GM23338 (cell line): ENCODE results near the gene CHN2. TPM values are rescaled to one million over a fixed set of nuclear protein-coding genes. Genes with fewer than 3 reads are reported as not detected.

Source experiments
- ATAC-seq: fragments of 200-7000 bp; cut with Tn5 transposase; 3 replicates; pipeline ENCODE4 v1.9.1; 2020
- DNase-seq: peaks from one replicate; pipeline ENCODE4 v3.0.0-alpha.2; 2015; ENCODE audit warnings: low spot score
- H2AFZ ChIP-seq: fragments of 200-600 bp; sonication (generic); 2 replicates; pipeline ENCODE4 v1.8.0; 2016; ENCODE audit warnings: antibody characterized with exemption, mild to moderate bottlenecking, moderate library complexity
- H3F3A ChIP-seq: fragments of 200-600 bp; sonication (generic); replicated peaks from 2 replicates; pipeline ENCODE4 v1.8.0; 2017; ENCODE audit warnings: antibody characterized with exemption, mixed run types, low read depth
- H3K27ac ChIP-seq: fragments of 200-600 bp; sonication (generic); 2 replicates; pipeline ENCODE4 v1.6.1; 2016; ENCODE audit warnings: low read depth
- H3K27me3 ChIP-seq: fragments of 200-600 bp; sonication (generic); 2 replicates; pipeline ENCODE4 v1.8.0; 2016; ENCODE audit warnings: mild to moderate bottlenecking, mixed run types, moderate library complexity; ENCODE audit not compliant: insufficient read depth
- H3K36me3 ChIP-seq: fragments of 200-600 bp; sonication (generic); 2 replicates; pipeline ENCODE4 v1.8.0; 2016; ENCODE audit warnings: mild to moderate bottlenecking; ENCODE audit not compliant: insufficient read depth
- H3K4me1 ChIP-seq: fragments of 200-600 bp; sonication (generic); 2 replicates; pipeline ENCODE4 v1.8.0; 2016; ENCODE audit warnings: mild to moderate bottlenecking, moderate library complexity; ENCODE audit not compliant: insufficient read depth
- H3K4me2 ChIP-seq: fragments of 200-600 bp; sonication (generic); 2 replicates; pipeline ENCODE4 v1.7.1; 2017; ENCODE audit warnings: mixed run types
- H3K4me3 ChIP-seq: fragments of 200-600 bp; sonication (generic); 2 replicates; pipeline ENCODE4 v1.6.1; 2016; ENCODE audit warnings: mixed run types
- H3K79me2 ChIP-seq: fragments of 200-600 bp; sonication (generic); replicated peaks from 2 replicates; pipeline ENCODE4 v1.8.0; 2017; ENCODE audit warnings: mild to moderate bottlenecking; ENCODE audit not compliant: insufficient read depth
- H3K9me2 ChIP-seq: fragments of 200-600 bp; sonication (generic); 2 replicates; pipeline ENCODE4 v1.8.0; 2017; ENCODE audit not compliant: insufficient read depth
- H4K20me1 ChIP-seq: fragments of 200-600 bp; sonication (generic); replicated peaks from 2 replicates; pipeline ENCODE4 v1.8.0; 2017; ENCODE audit warnings: mild to moderate bottlenecking; ENCODE audit not compliant: insufficient read depth
- H3K27ac Mint-ChIP-seq: 2 replicates; pipeline ENCODE4 v1.8.0; 2020; ENCODE audit warnings: inconsistent platforms, mild to moderate bottlenecking, moderate library complexity, mixed read lengths
- H3K27me3 Mint-ChIP-seq: 3 replicates; pipeline ENCODE4 v1.8.0; 2022; ENCODE audit warnings: low read depth, mild to moderate bottlenecking, moderate library complexity, mixed read lengths, inconsistent platforms; ENCODE audit not compliant: insufficient read depth, poor library complexity
- H3K36me3 Mint-ChIP-seq: 3 replicates; pipeline ENCODE4 v1.8.0; 2021; ENCODE audit warnings: low read depth, mild to moderate bottlenecking, inconsistent platforms, moderate library complexity, mixed read lengths
- H3K4me1 Mint-ChIP-seq: 3 replicates; pipeline ENCODE4 v1.8.0; 2020; ENCODE audit warnings: mild to moderate bottlenecking, inconsistent platforms, mixed read lengths
- H3K4me3 Mint-ChIP-seq: 3 replicates; pipeline ENCODE4 v1.8.0; 2021; ENCODE audit warnings: moderate library complexity, mild to moderate bottlenecking, inconsistent platforms, mixed read lengths
- H3K9me3 Mint-ChIP-seq: 3 replicates; pipeline ENCODE4 v1.8.0; 2020; ENCODE audit warnings: moderate library complexity, mild to moderate bottlenecking, inconsistent platforms, mixed read lengths
- CREB1 ChIP-seq: fragments of 250-450 bp; sonication (Bioruptor Pico); IDR thresholded peaks from 2 replicates; pipeline ENCODE4 v1.5.0; 2020; ENCODE audit warnings: low read depth, mild to moderate bottlenecking, moderate library complexity
- CTCF ChIP-seq, 2 experiments: fragments of 200-600 bp in 1 of 2; sonication (generic) in 1 of 2; conservative IDR thresholded peaks; 2 replicates each; pipeline versions ENCODE4 v1.5.1 to v1.6.1; 2016 to 2017; ENCODE audit warnings: antibody characterized with exemption in 2 of 2, low read depth in 2 of 2, mild to moderate bottlenecking in 2 of 2, moderate library complexity in 1 of 2
- ETS1 ChIP-seq: IDR thresholded peaks from 2 replicates; pipeline ENCODE4 v1.6.1; 2016; ENCODE audit warnings: antibody characterized with exemption
- EZH2 ChIP-seq: fragments of 200-600 bp; sonication (generic); IDR thresholded peaks from one replicate; pipeline ENCODE4 v1.8.0; 2017; ENCODE audit warnings: antibody characterized with exemption, mild to moderate bottlenecking, low read depth; ENCODE audit not compliant: unreplicated experiment
- EZH2phosphoT487 ChIP-seq: fragments of 200-600 bp; sonication (generic); IDR thresholded peaks from one replicate; pipeline ENCODE4 v1.8.1; 2018; ENCODE audit warnings: antibody characterized with exemption; ENCODE audit not compliant: unreplicated experiment
- POLR2AphosphoS5 ChIP-seq: IDR thresholded peaks from 2 replicates; pipeline ENCODE4 v1.6.1; 2016; ENCODE audit warnings: antibody characterized with exemption, low read depth
- REST ChIP-seq: IDR thresholded peaks from one replicate; pipeline ENCODE4 v1.6.1; 2018; ENCODE audit warnings: antibody characterized with exemption; ENCODE audit not compliant: unreplicated experiment
- STAT1 ChIP-seq: IDR thresholded peaks from one replicate; pipeline ENCODE4 v1.6.1; 2016; ENCODE audit warnings: antibody characterized with exemption; ENCODE audit not compliant: unreplicated experiment
- ZNF331 ChIP-seq: fragments of 250-450 bp; sonication (Bioruptor Pico); IDR thresholded peaks from 2 replicates; pipeline ENCODE4 v1.5.0; 2020; ENCODE audit warnings: low read depth, mild to moderate bottlenecking, moderate library complexity
- ZNF462 ChIP-seq: fragments of 250-450 bp; sonication (Bioruptor Pico); IDR thresholded peaks from 2 replicates; pipeline ENCODE4 v1.5.0; 2020; ENCODE audit warnings: mild to moderate bottlenecking, moderate library complexity
- polyA plus RNA-seq: library from polyadenylated mRNA; unstranded; fragments of >200 nt; fragmentation: Nextera tagmentation; extraction: Ambion mirVana; gene quantifications from 2 replicates; pipeline ENCODE4 v1.2.1, GENCODE V29; 2016
- total RNA-seq: library from RNA; depleted of rRNA; stranded (reverse); fragments of >200 nt; shearing (Covaris generic); gene quantifications from 2 replicates; pipeline ENCODE4 v1.2.3, GENCODE V29; 2014

The CHN2 gene
- total and polyA plus RNA-seq, 2 experiments from 2014 or later, result 6.1 to 7.5 TPM

- no peak for TF ChIP-seq ZNF462 (CRISPR knock-in tag)
- no peak for TF ChIP-seq POLR2AphosphoS5
- TF ChIP-seq CREB1 (CRISPR knock-in tag), result no peak
- TF ChIP-seq ZNF331 (CRISPR knock-in tag), result no peak
- TF ChIP-seq EZH2, result no peak
- TF ChIP-seq CTCF (conservative IDR thresholded peaks at IDR 0.05; ENCODE audit: low read depth in 2 of 2), result no peak
Measured at GRCh38 chr7:29275018-29275318, 80.4 kb downstream of the CHN2 start (continued).

- H3K27ac ChIP-seq, result 0 out of 2 replicates have a peak overlapping the region, but pooled peaks have one; percentile 26
- no peaks in the 10 kb centered on the region for H3K36me3 ChIP-seq
- Mint-ChIP-seq H3K4me1 (peaks cover 49% of the 10 kb centered on the region), H3K36me3 (no peaks in the 10 kb centered on the region), H3K4me3 (no peak overlapping the region), H3K27me3 (peaks cover 9% of the 10 kb centered on the region), H3K27ac (no peak overlapping the region), H3K9me3 (no peaks in the 10 kb centered on the region; the same call in 2 of the 3 replicates)
- DNase-seq (no peak), ATAC-seq (peak; percentile 16; the same call in 2 of the 3 replicates)
- H3K79me2 ChIP-seq, result no peaks in the 10 kb centered on the region
- no peaks in the 10 kb centered on the region for H3K9me2 ChIP-seq
- no peaks in the 10 kb centered on the region for H3F3A ChIP-seq
- H3K4me3 ChIP-seq, result no peak overlapping the region
- no peak overlapping the region for H2AFZ ChIP-seq
- no peaks in the 10 kb centered on the region for H3K27me3 ChIP-seq
- no peaks in the 10 kb centered on the region for H4K20me1 ChIP-seq
- H3K4me1 ChIP-seq, result peaks cover 40% of the 10 kb centered on the region
- no peak overlapping the region; the same call in 1 of the 2 replicates for H3K4me2 ChIP-seq
- TF ChIP-seq EZH2, result no peak
- no peak for TF ChIP-seq ZNF331 (CRISPR knock-in tag)
- TF ChIP-seq POLR2AphosphoS5, result no peak
- no peak for TF ChIP-seq ETS1
- TF ChIP-seq REST, result no peak
- no peak for TF ChIP-seq EZH2phosphoT487
- no peak for TF ChIP-seq CREB1 (CRISPR knock-in tag)
- TF ChIP-seq STAT1, result no peak
Measured at GRCh38 chr7:29275493-29275892, 80.9 kb downstream of the CHN2 start.
